ENCODE measurements around the gene TYMS. TPM values are rescaled to one million over a fixed set of nuclear protein-coding genes. Genes with fewer than 3 reads are reported as not detected.

Gene TYMS
- total RNA-seq, 2 donors from 2014 or later, result 81.9 to 90.0 TPM

DNA sequence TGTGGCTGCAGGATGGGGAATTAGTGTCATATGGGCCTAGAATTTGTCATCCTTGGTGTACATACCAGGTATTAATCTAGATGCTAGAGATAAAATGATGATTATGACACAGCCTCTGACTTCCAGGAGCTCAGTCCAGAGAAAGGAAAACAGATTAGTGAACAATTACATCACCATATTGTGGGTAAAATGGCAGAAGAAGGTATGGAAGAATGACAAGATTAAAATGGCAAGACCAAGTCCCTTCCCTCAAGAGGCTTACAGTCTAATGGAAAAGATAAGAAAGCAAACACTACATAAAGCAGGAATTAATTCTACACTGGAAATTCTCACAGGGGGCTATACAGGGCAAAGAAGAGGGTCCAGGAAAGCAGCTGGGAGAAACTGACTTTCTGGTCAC, 25.9 kb upstream of the TYMS start:
- Mint-ChIP-seq H3K36me3 (ENCODE audit: low read depth) (no peaks in the 10 kb centered on the region), H3K4me1 (peaks cover 8% of the 10 kb centered on the region), H3K4me3 (no peak overlapping the region), H3K27me3 (ENCODE audit: insufficient read depth) (peaks cover 2% of the 10 kb centered on the region), H3K9me3 (no peaks in the 10 kb centered on the region), H3K27ac (no peak overlapping the region)
- Histone ChIP-seq H3K9ac (ENCODE audit: extremely low read depth, low read length, poor library complexity, severe bottlenecking) (no peak overlapping the region), H3K36me3 (ENCODE audit: control insufficient read depth, insufficient read depth, low read length) (no peaks in the 10 kb centered on the region), H3K4me3 (ENCODE audit: low read length) (no peak overlapping the region), H3K27ac (ENCODE audit: low read depth, low read length) (no peak overlapping the region), H3K9me3 (ENCODE audit: control insufficient read depth, low read length) (peaks cover 4% of the 10 kb centered on the region), H3K4me1 (ENCODE audit: control insufficient read depth, insufficient read depth, low read length) (no peaks in the 10 kb centered on the region), H3K27me3 (ENCODE audit: control insufficient read depth, insufficient read depth, low read length, poor library complexity, severe bottlenecking) (no peaks in the 10 kb centered on the region)
- no peak for DNase-seq
- TF ChIP-seq, protein P1, sequence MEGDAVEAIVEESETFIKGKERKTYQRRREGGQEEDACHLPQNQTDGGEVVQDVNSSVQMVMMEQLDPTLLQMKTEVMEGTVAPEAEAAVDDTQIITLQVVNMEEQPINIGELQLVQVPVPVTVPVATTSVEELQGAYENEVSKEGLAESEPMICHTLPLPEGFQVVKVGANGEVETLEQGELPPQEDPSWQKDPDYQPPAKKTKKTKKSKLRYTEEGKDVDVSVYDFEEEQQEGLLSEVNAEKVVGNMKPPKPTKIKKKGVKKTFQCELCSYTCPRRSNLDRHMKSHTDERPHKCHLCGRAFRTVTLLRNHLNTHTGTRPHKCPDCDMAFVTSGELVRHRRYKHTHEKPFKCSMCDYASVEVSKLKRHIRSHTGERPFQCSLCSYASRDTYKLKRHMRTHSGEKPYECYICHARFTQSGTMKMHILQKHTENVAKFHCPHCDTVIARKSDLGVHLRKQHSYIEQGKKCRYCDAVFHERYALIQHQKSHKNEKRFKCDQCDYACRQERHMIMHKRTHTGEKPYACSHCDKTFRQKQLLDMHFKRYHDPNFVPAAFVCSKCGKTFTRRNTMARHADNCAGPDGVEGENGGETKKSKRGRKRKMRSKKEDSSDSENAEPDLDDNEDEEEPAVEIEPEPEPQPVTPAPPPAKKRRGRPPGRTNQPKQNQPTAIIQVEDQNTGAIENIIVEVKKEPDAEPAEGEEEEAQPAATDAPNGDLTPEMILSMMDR (conservative IDR thresholded peaks at IDR 0.05), result no peak

DNA sequence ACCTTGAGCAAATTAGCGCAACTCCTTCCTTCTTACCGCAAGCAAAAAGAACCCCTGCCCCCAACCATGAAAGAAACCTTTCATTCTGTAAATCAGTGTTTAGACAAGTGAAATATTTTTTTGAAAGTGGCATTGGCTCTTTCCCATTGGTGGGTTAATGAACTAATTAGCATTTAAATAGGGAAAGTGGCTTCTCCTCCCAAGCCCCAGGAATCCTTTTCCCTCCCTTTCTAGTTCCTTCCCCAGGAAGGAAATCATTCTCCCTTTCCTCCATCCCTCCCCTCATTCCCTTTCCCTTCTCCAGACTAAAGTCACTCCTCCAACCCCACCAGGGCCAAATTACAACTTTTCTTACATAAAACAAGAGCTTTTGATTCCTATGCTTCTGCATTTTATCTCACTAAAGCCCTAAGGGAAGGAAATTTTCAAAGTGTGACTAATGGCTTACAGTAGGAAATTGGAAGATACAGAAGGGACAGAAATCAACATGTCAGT, 22.9 kb upstream of the TYMS start:
- no peaks in the 10 kb centered on the region for H3K9me3 Mint-ChIP-seq
- Histone ChIP-seq H3K4me1 (ENCODE audit: control insufficient read depth, insufficient read depth, low read length) (no peaks in the 10 kb centered on the region), H3K36me3 (ENCODE audit: control insufficient read depth, insufficient read depth, low read length) (no peaks in the 10 kb centered on the region), H3K9me3 (ENCODE audit: control insufficient read depth, low read length) (peaks cover 4% of the 10 kb centered on the region), H3K4me3 (ENCODE audit: low read length) (no peak overlapping the region), H3K9ac (ENCODE audit: extremely low read depth, low read length, poor library complexity, severe bottlenecking) (no peak overlapping the region), H3K27me3 (ENCODE audit: control insufficient read depth, insufficient read depth, low read length, poor library complexity, severe bottlenecking) (no peaks in the 10 kb centered on the region), H3K27ac (ENCODE audit: low read depth, low read length) (no peak overlapping the region)
- no peak overlapping the region for H3K27ac Mint-ChIP-seq
- H3K4me1 Mint-ChIP-seq, result peaks cover 8% of the 10 kb centered on the region
- no peaks in the 10 kb centered on the region for H3K36me3 Mint-ChIP-seq (ENCODE audit: low read depth)
- TF ChIP-seq, protein P1 (conservative IDR thresholded peaks at IDR 0.05), result no peak
- H3K4me3 Mint-ChIP-seq, result no peak overlapping the region
- DNase-seq, result no peak
- WGBS, 2 experiments (ENCODE audit: insufficient coverage in 1 of 2, insufficient read length in 1 of 2), result 43% methylated on average over 1 of the region's 2 CpGs; no CpG with 5 or more reads in 1 of the 2 experiments
- peaks cover 2% of the 10 kb centered on the region for H3K27me3 Mint-ChIP-seq (ENCODE audit: insufficient read depth)

DNA sequence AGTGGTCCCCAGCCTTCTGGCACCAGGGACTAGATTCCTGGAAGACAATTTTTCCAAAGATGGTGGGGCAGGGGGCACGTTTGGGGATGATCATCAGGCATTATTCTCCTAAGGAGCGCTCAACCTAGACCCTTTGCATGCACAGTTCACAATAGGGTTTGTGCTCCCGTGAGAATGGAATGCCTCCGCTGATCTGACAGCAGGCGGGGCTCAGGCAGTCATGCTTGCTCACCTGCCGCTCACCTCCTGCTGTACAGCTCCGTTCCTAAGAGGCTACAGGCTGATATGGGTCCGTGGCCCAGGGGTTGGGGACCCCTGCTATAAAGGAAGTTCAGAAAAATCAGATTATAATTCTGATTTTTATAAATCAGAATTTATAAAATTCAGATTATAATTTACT, 22.3 kb upstream of the TYMS start:
- Histone ChIP-seq H3K36me3 (ENCODE audit: control insufficient read depth, insufficient read depth, low read length) (no peaks in the 10 kb centered on the region), H3K9me3 (ENCODE audit: control insufficient read depth, low read length) (peaks cover 4% of the 10 kb centered on the region), H3K9ac (ENCODE audit: extremely low read depth, low read length, poor library complexity, severe bottlenecking) (no peak overlapping the region), H3K27ac (ENCODE audit: low read depth, low read length) (no peak overlapping the region), H3K27me3 (ENCODE audit: control insufficient read depth, insufficient read depth, low read length, poor library complexity, severe bottlenecking) (no peaks in the 10 kb centered on the region), H3K4me3 (ENCODE audit: low read length) (no peak overlapping the region), H3K4me1 (ENCODE audit: control insufficient read depth, insufficient read depth, low read length) (no peaks in the 10 kb centered on the region)
- DNase-seq, result no peak
- Mint-ChIP-seq H3K27ac (no peak overlapping the region), H3K4me3 (no peak overlapping the region), H3K9me3 (no peaks in the 10 kb centered on the region), H3K4me1 (peaks cover 8% of the 10 kb centered on the region), H3K27me3 (ENCODE audit: insufficient read depth) (peaks cover 2% of the 10 kb centered on the region), H3K36me3 (ENCODE audit: low read depth) (no peaks in the 10 kb centered on the region)
- WGBS, 2 experiments (ENCODE audit: insufficient coverage in 1 of 2, insufficient read length in 1 of 2), result 39 to 48% methylated on average over 7 to 8 of the region's 8 CpGs
- TF ChIP-seq, protein P1 (conservative IDR thresholded peaks at IDR 0.05), result no peak
